NCI-H510A (cell line): ENCODE results near the gene CA5A.
"Not testable (repeated sequence)": the region's sequence is repeated elsewhere in the genome, so short reads cannot be mapped to it uniquely, and the experiment has no call there.

Source experiments
- DNase-seq: peaks from one replicate; lab custom pipeline; 2025; lab: John Stamatoyannopoulos, UW

Gene CA5A

DNA sequence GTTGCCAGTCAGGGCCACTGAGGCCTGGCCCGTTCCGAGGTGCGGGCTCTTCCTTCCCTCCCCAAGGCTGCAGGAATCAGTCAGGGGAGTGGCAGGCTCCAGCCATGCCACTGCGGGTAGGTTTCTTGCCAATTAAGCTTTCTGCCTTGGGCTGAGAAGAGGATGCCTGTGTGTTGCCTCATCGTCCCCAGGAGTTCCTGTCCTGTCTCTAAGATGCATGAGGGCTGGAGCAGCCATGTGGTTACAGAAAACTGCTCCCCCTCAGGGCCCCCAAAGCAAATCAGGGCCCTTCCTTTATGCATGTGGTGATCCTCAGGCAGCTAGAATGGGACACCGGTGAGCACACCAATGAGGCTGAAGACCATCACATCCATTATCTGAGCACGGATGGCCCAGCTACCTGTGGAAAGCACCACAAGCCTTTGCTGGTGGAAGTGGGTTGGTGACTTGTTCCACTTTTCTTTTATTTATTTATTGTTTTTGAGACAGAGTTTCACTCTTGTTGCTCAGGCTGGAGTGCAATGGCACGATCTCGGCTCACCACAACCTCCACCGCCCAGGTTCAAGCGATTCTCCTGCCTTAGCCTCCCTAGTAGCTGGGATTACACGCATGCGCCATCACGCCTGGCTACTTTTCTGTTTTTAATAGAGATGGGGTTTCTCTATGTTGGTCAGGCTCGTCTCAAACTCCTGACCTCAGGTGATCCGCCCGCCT, 40.0 kb downstream of the CA5A start:
- not testable (repeated sequence) for DNase-seq

DNA sequence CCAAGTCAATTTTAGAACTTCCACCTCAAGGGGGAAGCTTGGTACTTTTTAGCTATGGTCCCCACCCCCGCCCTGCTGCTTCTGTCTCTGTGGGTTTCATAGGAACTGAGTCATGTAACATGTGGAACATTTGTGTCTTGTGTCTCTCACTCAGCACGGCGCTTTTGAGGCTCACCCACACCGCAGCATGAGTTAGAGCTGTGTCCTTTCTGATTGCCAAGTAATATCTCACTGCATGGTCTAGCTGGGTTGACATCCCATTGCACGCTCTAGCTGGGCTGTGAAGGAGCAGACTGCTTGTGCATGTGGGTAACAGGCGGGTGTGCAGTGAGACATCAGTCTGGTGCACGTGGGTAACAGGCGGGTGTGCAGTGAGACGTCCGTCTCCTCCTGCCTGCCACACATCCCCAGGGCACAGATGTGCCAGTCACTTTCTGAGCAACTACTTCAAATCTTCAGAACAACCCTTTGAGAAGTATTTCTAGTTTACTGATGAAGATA, 40.6 kb downstream of the CA5A start:
- DNase-seq, result no peak

DNA sequence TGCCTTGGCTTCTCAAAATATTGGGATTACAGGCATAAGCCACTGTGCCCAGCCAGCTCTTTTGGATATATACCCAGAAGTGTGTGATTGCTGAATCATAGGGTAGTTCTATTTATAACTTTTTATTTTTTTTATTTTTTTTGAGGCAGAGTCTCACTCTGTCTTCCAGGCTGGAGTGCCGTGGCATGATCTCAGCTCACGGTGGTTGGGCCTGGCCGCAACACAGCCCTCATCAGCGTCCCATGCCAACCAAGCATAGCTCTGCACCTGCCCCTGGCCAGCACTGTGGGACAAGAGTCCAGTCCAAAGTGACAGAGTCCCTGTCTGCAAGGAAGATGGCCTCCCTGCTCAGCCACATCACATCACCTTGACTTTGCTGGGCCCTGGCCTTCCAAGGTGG, 42.3 kb downstream of the CA5A start:
- not testable (repeated sequence) for DNase-seq

DNA sequence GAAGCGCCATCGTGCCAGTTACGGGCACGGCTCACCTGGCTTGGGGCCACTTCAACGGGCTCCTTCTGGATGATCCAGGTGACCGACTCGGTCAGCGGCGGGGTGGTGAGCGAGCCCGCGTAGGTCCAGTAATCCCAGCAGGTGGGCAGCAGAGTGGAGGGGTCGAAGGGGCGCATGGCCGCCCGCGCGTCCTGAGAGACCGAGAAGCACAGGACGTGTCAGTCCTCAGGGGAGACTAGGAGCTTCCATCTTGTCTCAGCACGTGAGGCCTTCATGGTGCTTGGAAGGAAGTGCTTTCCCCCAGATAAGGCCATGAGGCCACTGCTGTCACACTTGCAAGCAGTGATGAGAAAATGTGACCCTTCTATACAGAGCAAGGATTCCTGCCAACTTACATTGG, 44.6 kb downstream of the CA5A start:
- no peak for DNase-seq

DNA sequence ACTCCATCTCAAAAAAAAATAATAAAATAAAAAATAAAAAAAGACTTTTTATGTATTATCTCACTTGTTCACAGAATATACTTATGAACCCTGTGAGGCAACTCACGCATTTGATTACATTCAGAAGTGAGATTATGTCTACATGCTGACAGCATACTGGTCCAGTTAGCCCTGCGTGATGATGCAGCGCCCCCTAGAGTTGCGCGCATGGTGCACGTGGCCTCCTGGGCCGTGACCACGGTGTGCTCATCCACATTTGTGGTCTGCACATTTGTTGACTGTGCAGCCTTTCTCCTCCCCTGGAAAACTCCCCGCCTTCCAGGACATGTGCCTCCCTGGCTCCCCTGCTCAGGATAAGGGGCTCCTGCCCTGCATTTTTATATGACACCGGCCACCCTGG, 46.6 kb downstream of the CA5A start:
- DNase-seq, result not testable (repeated sequence)

DNA sequence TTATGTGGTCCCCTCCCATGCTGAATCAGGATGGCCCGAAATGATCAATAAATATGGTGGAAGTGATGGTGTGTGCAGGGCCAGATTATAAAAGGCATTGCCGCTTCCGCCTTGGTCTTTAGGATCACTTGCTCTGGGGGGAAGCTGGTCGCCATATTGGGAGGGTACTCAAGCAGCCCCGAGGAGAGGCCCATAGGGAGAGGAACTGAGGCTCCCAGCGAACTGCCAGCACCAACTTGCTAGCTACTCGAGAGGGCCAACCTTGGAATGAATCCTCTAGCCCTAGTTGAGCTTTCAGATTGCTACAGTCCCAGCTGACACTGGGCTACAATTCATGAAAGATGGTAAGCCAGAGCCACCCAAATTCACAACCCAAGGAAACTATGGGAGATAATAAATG, 48.0 kb downstream of the CA5A start:
- not testable (repeated sequence) for DNase-seq

- not testable (repeated sequence) for DNase-seq
These were observed 48.4 kb downstream of the CA5A start for GRCh38 chr16:87887931-87888330.

- DNase-seq, result not testable (repeated sequence)
These were observed 50.9 kb downstream of the CA5A start for GRCh38 chr16:87885371-87885967.

- no peak for DNase-seq
These were observed 53.8 kb downstream of the CA5A start for GRCh38 chr16:87882436-87883019.

DNA sequence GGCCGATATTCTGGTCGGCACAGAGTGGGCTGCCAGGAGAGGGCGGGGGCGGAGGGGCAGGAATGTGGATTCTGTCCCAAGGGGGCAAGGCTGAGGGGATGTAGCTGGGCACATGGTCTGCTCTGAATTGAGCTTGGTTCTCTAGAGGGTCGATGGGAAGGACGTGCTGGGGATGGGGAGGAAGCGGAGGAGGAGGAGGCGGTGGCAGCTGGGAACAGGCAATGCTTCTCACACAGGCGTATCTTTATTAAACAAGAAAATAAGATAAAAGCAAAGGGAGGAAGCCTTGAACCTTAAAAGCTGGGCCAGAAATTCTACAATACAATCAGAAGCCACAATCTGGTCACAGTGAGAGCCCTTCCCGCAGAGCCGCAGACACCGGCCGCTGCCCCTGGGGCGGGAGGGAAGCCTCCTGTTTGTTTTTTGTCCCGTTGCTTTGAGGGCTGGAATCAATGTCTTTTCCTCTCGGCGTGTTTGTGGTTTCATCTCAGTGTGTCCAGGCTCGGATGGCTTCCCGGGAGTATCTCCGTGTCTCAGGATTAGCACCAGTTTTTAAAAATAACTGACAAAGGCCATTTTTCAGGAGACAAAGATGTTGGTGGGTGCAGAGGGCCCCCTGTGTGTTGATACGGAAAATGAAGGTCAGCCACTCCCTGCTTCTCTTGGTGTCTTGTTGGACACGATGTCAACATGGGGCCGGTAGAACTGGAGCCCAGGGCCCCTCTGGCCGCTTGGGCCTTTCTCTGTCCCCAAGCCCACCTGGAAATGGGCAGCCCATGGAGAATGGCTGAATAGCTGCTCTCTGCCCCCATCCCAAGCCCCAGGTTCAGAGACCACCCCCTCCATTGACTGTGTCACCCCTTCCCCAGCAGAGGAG, 54.8 kb downstream of the CA5A start:
- no peak for DNase-seq

- DNase-seq, result no peak
These were observed 56.1 kb downstream of the CA5A start for GRCh38 chr16:87880117-87880696.

DNA sequence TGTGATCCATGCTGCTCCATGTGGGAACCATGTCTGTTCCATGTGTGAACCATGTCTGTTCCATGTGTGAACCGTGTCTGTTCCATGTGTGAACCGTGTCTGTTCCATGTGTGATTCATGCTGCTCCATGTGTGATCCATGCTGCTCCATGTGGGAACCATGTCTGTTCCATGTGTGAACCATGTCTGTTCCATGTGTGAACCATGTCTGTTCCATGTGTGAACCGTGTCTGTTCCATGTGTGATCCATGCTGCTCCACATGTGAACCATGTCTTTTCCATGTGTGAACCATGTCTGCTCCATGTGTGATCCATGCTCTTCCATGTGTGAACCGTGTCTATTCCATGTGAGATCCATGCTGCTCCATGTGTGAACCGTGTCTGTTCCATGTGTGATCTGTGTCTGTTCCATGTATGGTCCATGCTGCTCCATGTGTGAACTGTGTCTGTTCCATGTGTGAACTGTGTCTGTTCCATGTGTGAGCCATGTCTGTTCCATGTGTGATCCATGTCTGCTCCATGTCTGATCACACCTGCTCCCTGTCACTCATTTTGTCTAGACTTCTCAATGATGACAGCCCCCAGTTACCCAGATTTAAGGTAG, 56.8 kb downstream of the CA5A start:
- not testable (repeated sequence) for DNase-seq

DNA sequence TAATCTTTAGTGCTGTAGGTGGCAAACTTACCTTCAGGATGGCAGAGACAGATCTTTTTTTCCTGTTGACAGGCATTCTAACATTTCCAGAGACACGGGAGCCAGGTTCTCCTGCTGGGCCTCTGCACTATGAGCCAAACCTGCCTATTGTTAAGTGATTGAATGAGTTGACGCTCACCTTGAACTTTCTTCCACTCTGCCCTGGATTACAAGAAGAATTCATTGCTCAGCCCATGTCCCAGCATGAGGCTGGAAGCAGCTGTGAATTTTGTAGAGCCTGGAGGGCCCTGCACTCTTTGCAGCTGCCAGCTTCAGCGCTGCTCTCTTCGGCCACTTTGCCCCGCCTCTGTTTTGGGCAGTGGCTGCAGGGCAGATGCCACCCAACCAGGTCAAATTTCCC, 57.6 kb downstream of the CA5A start:
- no peak for DNase-seq

DNA sequence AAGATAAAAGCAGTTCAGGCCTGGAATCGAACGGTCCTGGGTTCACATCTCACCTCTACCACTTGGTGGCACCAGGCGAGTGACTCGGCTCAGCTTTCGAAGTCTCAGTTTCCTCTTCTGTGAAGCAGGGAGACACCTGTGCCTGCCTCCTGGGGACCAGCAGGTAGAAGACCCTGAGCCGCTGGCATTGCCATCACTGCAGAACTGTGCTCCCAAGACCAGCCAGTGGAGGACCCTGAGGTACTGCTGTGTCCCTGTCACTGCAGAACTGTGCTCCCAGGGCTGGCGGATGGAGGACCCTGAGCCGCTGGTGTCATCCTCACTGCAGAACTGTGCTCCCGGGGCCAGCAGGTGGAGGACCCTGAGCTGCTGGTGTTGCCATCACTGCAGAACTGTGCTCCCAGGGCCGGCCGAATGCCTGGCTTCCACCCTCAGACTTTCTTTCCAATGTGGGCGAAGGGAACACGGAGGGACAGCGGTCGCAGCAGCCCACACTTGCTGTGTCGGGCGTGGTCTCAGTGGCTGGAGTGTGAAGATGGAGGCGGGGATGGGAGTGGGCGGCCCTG, 58.3 kb downstream of the CA5A start:
- no peak for DNase-seq

DNA sequence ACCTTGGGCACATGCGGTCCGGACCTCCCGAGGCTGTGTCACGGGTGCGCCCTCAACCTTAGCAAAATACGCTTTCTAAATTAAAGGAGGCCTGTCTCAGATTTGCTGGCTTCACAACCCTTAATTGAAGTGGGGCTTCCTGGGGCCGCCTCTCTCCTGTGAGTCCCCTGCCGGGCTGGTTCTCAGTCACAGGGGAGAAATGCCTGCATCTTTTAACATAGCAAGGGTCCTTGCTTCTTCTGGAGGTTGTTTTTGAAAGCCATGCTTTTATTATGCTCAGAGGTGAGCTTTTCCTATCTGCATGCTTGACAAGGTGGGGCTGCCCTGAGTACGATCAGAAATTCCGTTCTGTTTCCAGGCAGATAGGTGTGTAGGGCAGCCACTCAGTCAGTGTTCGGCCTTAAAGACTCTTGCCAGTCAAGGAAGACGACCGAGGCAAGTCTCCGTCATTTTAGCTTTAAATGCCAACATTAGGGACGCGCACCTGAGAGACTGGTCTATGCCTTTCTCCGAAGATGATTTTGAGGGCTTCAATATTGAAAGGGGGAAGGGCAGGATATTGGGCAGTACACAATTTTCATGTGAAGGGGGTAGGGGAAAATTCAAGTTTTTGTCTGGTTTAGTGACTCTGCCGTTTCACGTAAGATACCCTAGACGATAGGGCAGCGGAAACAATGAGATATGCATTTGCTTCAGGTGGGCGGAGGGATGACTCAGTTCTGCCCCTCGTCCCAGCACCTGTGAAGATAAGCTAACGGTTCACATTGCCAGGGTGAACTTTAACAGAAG, 61.5 kb downstream of the CA5A start:
- no peak for DNase-seq

DNA sequence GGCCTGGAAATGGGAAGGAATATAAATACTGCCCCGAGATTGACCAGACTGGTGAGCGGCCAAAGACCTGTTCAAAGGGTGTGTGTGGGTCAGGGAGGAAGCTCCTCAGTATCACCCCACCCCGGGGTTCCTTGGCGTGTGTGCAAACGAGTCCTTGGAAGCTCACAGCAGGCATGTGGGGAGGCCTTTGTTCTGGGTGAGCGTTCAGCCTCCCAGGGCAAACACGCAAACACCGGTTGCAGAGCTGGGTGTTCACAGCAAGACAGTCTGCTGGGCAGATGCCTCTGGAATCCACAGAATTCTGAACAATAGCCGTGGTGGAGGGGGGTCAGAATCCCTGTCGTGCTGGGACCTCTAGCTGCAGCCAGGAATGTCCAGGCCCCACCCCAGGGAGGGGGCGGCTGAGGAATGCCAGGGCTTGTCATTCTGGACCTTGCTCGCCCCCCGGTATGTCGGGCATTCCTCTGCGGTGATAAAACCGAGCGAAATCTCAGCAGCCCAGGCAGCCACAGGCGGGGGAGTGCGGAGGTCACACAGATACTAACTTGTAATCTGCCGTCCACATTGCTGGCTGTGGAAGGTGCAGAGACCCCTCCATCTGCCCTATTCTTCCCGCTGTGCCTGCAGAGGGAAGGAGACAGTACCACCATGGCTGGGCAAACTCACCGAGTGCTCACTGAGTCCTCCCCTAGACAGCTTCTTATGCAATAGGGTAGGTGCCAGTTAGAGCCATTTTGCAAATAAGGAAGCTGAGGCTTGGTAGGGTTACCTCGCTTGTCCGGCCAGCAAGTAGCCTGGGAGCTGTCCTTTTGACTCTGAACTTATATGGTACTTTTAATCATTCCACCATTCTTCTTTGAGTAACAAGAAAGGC, 65.7 kb downstream of the CA5A start:
- DNase-seq, result not testable (repeated sequence)

- not testable (repeated sequence) for DNase-seq
These were observed 66.4 kb downstream of the CA5A start for GRCh38 chr16:87869879-87870417.

- DNase-seq, result not testable (repeated sequence)
These were observed 67.1 kb downstream of the CA5A start, which contains the start of gene SLC7A5 for GRCh38 chr16:87869061-87869878. Gene SLC7A5, minus strand, starts transcription at chr16:87869507. Its CDS starts 85 bp downstream, at chr16:87869422.
